Colon (tissue), 2 donors: Measurements from ENCODE around the gene XAB2.
"Not testable (repeated sequence)": the region's sequence is repeated elsewhere in the genome, so short reads cannot be mapped to it uniquely, and the experiment has no call there.

Experiments used
- FAIRE-seq: peaks from 2 replicates; lab custom pipeline; 2012; peaks lifted over from hg19 to GRCh38; lab: Jason Lieb, UNC
- donor health status: control.
- donor health status: control.

Gene XAB2

DNA sequence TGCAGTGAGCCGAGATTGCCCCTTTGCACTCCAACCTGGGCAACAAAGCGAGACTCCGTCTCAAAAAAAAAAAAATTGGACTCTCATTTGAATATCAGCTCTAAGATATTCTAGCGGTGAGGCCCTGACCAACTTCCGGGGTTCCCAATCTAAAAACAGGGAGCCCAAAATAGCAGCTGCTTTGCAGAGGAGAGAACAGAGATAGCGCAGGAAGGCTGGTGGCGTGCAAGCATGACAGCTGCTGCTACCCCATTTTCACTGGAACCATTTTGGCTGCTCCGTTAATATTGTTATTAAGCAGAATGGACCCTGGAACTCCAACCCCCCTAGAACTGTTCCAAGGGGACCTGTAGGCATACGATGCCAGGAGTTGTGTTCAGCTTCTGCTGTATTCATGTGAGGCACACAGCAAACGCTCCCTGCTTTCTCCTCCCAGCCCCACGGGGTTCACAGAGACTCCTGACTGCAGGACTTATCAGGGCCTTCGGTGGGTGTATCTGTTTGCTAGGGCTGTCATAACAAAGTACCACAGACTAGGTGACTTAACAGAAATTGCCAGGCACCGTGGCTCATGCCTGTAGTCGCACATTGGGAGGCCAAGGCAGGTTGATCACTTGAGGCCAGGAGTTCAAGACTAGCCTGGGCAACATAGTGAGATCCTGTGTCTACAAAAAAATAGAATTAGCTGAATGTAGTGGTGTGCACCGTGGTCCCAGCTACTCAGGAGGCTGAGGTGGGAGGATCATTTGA lies 19.1 kb upstream of the XAB2 start:
- no peak for FAIRE-seq

DNA sequence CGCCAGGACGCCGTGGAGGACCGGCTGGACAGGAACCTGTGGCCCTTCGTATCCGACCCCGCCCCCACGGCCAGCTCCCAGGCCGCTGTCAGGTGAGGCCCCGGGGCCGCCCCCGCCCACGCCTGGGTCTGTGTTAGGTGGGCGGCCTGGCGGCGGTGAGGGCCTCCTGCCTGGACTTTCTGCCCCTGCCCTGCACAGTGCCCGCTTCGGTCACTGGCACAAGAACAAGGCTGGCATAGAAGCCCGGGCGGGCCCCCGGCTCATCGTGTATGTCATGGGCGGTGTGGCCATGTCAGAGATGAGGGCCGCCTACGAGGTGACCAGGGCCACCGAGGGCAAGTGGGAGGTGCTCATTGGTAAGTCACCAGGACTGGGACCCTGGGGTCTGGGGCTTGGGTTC lies 17.8 kb upstream of the XAB2 start:
- FAIRE-seq, result no peak

DNA sequence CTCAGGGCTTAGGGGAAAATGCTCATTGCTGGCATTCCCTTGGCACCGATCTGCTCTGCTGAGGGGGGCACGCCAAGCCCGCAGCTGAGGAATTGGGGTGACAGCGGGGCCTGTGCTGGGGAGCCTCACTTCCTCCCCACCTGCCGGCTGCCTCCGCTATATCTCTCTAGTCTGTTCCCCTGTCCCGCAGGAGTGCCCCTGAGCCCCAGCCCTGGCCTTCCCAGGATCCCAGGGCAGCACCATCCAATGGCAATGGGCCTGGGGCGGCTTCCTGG lies 17.0 kb upstream of the XAB2 start:
- FAIRE-seq, result no peak

DNA sequence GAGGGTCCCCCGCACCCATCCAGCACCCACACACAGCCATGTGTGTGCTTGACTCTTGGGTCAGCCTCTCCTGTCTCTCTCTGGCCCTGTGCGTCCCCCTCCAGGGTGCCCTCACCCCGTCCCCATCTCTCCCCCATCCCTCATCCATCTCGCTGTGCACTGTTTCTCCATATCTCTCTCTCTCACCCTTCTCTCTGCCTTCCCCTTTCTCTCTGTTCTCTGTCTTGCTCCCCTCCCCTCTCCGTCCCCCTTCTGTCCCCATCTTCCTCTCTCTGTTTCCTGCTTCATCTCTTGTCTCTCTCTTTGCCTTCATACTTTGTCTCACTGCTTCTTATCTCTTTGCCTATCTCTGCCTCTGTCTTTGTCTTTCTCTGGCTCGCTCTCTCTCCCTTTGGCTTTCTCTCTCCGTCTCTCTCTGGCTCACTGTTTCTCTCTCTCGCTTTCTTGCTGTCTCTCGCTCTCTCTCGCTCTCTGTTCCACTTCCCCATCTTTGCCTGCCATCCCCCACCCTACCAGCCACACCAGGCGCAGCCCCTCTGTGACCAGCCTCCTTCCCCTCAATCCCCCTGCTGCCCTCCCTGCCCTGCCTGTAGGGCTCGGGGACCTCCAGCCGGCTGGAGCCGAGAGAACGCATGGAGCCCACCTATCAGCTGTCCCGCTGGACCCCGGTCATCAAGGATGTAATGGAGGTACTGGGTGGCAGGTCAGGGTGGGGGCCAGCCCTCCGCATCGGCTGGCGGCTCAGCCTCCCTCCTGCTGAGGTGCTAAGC lies 16.5 kb upstream of the XAB2 start:
- no peak for FAIRE-seq

DNA sequence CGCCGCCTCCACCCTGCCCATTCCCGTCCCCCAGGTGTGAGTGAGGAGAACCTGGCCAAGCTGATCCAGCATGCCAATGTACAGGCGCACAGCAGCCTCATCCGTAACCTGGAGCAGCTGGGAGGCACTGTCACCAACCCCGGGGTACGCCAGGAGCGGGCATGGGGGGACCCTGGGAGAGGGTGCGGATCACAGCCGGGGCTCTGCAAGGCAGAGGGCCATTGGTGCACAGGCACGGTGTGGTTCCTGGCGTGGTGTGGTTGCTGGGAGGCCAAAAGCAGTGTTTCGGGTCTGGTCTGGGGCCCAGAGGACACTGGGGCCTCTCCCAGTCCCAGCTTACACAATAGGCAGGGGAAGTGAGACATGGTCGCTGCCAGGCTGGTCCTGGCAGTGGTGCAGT lies 15.8 kb upstream of the XAB2 start:
- FAIRE-seq, result no peak

DNA sequence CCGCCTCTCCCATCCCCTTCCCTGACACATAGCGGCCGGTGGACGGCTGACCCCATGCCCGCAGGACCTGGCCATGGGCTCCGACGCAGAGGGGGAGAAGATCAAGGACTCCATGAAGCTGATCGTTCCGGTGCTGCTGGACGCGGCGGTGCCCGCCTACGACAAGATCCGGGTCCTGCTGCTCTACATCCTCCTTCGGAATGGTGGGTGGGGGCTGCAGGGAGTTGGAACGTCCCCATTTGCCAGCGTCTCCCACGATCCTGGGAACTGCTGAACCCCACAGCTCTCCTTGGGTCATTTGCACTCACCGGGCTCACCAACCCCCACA lies 15.2 kb upstream of the XAB2 start:
- no peak for FAIRE-seq

DNA sequence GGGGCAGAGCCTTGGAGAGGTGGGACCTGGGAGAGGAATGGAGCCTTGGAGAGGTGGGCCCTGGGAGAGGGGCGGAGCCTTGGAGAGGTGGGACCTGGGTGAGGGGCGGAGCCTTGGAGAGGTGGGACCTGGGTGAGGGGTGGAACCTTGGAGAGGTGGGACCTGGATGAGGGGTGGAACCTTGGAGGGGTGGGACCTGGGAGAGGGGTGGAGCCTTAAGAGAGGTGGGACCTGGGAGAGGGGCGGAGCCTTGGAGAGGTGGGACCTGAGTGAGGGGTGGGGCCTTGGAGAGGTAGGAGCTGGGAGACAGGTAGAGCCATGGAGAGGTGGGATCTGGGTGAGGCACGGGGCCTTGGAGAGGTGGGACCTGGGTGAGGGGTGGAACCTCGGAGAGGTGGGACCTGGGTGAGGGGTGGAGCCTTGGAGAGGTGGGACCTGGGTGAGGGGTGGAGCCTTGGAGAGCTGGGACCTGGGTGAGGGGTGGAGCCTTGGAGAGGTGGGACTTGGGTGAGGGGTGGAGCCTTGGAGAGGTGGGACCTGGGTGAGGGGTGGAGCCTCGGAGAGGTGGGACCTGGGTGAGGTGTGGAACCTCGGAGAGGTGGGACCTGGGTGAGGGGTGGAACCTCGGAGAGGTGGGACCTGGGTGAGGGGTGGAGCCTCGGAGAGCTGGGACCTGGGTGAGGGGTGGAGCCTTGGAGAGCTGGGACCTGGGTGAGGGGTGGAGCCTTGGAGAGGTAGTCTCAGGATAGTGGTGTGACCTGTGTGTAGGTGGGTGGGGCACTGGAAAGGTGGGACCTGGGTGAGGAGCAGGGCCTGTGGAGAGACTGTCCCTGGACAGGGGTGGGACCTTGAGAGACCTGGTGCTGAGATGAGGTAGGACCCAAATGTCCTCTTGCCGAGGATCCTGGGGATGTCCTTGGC lies 14.5 kb upstream of the XAB2 start:
- not testable (repeated sequence) for FAIRE-seq

DNA sequence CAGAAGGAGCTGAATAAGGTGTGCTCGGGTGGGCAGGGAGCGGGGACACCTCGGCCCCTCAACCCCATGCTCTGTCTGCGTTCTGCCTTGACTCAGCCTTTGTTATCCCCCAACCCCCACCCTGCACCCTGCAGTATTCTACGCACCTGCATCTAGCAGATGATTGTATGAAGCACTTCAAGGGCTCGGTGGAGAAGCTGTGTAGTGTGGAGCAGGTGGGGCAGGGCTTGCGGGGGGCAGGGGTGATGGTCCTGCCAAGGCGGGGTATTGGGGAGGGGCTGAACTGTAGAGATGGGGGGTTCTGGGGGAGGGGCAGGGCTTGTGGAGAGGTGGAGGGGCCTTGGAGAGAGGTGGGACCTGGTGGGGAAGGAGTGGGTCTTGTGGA lies 13.7 kb upstream of the XAB2 start:
- no peak for FAIRE-seq

DNA sequence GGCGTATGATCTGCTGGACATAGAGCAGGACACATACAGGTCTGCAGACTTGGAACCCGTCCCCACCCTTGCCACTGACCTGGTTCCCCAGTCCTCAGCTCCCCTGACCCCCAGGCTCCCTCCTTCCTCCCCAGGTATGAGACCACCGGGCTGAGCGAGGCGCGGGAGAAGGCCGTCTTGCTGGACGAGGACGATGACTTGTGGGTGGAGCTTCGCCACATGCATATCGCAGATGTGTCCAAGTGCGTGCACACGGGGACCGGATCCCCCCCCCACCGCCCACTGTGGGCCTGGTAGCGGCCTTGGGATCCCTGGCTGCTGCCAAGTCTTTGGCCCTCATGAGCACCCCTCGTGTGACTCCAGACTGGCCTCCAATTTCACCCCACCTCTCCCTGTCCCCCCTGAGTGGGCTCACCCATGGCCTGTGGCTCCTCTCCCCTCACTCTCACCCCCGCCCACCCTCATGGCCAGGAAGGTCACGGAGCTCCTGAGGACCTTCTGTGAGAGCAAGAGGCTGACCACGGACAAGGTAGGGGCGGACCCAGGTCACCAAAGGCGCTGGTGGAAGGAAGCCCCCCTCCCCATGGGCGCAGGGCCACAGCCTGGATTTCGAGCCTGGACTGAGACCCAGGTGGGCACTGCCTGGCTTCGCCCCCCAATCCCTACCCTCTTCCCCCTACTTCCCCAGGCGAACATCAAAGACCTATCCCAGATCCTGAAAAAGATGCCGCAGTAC lies 13.1 kb upstream of the XAB2 start:
- no peak for FAIRE-seq

DNA sequence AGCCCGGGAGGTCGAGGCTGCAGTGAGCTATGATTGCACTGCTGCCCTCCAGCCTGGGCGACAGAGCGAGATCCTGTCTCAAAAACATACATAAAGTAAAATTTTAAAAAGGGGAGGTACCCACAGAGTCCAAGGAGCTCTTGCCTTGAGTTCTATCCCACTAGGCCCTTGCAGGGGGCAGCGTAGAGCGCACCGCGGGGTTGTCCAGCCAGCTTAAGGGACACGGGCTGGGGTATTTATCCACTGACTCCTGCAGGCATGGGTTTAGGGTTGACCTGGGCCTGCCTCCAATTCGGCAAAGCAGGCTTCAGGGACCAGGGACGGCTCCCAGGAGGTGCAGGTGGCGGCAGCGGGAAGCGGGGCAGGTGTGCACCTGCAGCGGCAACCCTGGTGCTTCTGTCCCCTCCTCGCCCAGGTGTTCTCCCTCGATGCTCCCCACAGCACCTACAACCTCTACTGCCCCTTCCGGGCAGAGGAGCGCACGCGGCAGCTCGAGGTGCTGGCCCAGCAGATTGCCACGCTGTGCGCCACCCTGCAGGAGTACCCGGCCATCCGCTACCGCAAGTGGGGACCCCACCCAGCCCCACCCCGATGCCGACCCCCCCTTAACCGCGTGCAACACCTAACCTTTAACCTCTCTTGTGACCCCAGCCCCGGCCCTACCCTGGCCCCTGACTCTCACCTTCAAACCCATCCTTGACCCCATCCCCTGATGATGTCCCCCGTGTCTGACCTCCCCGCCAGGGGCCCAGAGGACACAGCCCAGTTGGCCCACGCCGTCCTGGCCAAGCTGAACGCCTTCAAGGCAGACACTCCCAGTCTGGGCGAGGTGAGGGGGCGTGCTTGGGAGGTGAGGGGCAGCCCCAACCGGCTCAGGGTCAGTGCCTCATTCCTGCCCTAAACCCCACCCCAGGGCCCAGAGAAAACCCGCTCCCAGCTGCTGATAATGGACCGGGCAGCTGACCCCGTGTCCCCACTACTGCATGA lies 12.2 kb upstream of the XAB2 start:
- no peak for FAIRE-seq

DNA sequence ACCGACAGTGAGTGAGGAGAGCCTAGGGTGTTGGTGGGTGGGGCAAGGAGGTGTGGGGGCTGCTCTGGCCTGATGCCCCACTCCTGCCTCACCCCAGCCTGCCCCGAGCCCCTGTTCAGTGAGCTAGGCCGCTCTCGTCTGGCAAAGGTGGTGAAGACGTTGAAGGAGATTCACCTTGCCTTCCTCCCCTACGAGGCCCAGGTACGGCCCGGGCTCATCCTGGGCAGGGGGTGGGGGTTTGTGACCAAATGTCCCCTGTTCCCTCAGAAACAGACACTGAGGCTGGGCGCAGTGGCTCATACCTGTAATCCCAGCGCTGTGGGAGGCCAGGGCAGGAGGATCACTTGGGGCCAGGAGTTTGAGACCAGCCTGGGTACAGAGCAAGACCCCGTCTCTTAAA lies 11.5 kb upstream of the XAB2 start:
- no peak for FAIRE-seq

DNA sequence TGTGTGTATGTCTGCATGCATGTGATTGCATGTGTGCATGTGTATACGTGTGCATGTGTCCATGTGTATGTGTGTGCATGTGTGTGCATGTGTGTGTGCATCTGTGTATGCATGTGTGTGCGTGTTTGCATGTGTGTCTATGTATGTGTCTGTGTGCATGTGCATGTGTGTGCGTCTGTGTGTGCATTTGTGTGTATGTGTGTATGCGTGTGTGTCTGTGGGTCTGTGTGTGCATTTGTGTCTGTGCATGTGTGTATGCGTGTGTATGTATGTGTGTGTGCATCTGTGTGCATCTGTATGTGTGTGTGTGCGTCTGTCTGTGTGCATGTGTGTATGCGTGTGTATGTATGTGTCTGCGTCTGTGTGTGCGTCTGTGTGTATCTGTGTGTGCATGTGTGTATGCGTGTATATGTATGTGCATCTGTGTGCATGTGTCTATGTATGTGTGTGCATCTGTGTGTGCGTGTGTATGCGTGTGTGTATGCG lies 10.6 kb upstream of the XAB2 start:
- FAIRE-seq, result no peak

DNA sequence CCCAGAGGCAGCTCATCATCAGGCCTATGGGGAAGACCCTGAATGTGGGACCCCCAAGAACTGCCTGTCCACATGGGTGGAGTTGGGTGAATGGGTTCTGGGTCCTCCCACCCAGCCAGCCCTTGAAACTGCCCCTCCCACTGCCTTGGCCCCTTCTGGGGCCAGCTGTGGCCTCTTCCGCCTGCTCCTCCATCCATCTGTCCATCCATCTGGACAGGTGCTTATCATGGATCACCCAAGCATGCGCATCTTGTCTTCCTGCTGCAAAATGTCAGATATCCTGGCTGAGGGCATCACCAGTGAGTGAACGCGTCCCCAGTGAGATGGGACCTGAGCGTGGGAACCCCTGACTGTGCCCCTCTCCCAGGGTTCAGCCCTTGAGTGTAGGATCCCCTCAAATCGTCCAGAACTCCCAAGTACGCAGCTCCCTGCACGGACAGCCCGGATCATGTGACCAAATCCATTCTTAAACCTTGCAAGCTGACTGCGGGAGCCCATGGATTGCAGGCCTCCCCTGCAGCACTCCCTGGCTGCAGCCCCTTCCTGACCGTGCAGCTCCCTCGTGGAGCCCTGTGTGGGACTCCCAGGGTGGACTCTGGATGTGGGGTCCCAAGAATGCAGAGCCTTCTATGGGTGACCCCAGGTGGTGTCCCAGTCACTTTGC lies 9.6 kb upstream of the XAB2 start:
- no peak for FAIRE-seq

DNA sequence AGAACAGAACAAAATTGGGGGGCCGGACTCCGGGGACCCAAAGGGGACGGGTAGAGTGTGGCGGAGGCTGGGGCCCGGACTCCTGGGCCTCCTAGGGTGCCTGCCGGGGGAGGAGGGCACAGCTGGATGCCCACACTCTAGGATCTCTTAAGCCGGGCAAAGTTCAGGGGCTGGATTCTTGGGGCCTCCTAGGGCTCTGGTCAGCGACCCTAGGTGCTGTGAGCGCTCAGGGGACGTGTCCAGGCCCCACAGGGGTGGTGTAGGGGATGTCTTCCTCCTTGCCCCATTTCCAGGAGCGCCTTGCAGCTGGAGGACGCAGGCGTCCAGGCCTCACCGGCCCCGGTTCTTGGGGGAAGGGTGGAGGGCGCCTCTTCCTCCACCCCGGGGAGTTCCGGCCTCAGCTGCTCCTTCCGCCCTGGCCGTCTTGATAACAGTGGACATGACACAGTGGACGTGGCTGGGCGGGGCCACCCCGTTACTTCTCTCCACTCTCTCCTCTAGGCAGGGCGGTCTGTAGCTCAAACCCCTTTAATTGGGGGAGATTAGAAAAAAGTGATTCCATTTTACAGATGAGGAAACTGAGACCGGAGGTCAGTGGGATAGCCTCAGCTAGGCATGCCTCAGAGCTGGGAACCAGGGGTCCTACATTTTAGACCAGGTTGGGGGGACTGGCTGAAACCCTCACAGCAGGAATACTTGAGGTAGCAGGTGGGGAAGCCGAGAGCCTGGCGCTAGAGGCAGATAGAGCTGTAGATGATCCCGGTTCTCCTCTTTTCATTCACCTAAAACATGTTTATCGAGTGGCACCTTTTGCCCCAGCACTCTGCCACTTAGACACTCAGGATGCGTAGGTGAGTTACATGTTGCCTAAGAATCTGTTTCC lies 8.3 kb upstream of the XAB2 start:
- no peak for FAIRE-seq

DNA sequence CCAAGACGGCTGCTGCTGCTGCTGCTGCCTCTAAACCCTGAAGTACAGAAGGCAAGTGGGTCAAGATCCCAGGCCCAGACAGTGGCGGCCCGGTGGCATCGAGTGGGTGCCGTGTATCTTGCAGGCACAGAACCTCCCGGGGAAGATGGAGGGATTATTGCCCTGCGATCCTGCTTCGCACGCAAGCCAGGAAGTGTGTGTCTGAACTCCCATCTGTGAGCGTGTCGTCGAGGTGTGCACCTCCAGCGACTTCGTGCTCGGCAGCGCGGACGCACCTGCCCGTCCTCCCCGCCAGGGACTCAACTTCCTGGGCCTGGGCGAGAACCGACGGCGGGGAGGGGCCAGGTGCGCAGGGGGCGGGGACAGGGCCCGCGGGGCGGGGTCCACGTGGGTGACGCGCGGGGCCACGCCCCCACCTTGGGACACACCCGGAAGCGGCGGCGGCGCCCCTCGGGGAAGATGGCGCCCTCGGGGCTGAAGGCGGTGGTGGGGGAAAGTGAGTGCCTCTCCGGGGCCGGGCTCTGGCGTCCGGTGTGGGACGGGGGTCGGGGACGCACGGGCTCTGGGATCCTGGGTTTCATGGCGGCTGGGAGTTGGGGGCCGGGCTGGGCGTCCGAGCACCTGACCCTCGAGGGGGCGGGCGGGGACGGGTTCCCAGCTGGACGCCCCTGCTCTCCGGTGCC lies 7.5 kb upstream of the XAB2 start, which contains the start of gene STXBP2:
Gene STXBP2, plus strand, starts transcription at position 420 of the 683 bp plus-strand sequence. Its CDS starts 40 bp downstream, at position 460.
- no peak for FAIRE-seq

DNA sequence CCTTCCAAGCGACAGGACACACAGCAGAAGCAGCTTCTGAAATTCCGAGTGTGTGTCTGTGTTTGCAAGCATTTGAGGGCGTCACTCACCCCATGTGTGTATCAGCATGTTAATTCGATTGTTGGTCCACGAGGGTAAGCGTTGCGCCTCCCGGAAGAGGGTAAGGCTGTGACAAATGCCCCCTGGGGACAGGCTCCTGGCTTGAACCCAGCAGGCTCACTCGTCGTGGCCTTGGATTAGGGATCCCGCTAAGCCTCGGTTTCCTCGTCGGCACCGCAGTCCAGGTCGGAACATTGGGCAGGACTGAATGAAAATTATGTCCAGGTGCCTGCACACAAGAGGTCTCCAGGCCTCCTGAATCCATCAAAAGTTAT lies 7.0 kb upstream of the XAB2 start:
- FAIRE-seq, result no peak

DNA sequence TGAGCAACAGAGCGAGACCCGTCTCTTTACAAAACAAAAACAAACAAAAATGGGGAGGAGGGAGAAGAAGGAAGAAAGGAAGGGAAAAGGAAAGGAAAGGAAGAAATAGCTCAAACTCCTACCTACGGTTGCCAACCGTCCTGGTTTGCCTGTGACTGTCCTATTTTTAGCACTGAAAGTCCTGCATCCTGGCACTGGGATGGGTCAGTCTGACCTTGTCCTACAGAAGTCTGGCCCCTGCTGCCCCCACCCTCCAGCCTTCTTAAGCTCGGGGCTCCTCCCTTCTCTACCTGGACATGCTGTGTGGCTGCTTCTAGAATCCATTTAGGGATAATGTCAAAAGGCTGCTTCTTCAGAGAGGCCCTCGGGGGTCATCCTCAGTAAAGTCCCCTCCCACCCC lies 6.3 kb upstream of the XAB2 start:
- no peak for FAIRE-seq

DNA sequence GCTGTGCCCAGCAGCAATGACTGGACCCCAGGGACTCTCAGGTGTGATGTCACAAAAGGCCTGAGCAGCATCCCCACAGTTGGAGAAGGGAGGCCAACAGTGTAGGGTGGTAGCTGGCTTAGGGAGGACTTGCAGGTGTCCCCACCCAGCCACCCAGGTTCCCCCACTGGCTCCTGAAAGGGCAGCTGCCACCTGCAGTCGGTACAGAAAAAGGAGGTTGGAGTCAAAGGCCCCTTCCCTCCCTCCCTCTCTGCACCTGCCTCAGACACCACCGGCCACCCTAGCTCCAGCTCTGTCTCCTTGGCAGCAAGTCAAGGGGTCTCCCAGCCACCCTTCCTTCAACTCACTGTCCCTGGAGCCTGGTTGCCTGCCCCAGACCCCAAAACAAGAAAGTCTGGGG lies 4.4 kb upstream of the XAB2 start, which contains the start of gene PCP2:
Gene PCP2, minus strand, starts transcription at position 22 of the 400 bp plus-strand sequence. CDS start 262 bp downstream, outside the sequence.
- FAIRE-seq, result no peak
